ENCODE results near the gene C10orf95.

The C10orf95 gene

GRCh38 chr10:102401342-102401654, 50.0 kb downstream of the C10orf95 start:
- no peak for DNase-seq (ENCODE audit: low spot score)

- no peak for DNase-seq (ENCODE audit: low spot score)
Measured at GRCh38 chr10:102400598-102401341, 50.6 kb downstream of the C10orf95 start.

- DNase-seq (ENCODE audit: low spot score), result no peak
Measured at GRCh38 chr10:102400076-102400475, 51.3 kb downstream of the C10orf95 start.
